ENCODE data around the gene PLD1.

The PLD1 gene

DNA sequence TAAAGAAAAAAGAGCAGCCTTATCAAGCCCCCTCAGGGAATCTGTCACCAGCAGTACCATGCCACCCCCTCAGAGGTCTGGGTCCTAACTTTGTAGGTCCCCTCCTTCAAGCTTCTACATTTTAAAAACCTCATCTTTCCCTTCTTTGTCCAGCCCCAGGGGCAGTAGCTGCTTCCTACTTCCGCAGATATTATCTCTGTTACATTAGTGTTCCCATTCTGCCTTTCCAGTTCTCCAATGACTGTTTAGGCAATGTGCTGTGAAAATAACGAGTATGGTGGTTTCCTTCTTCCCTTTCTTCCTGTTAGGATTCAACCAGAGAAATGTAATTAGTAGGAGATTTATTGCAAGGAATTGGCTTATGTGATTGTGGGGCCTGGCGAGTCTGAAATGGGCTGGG is 224.0 kb downstream of the PLD1 start:
- H3K4me3 ChIP-seq (ENCODE audit: low read depth, low read length) = no peak overlapping the region
- H3K9me3 ChIP-seq (ENCODE audit: severe bottlenecking) = no peaks in the 10 kb centered on the region
- TF ChIP-seq, protein P1, sequence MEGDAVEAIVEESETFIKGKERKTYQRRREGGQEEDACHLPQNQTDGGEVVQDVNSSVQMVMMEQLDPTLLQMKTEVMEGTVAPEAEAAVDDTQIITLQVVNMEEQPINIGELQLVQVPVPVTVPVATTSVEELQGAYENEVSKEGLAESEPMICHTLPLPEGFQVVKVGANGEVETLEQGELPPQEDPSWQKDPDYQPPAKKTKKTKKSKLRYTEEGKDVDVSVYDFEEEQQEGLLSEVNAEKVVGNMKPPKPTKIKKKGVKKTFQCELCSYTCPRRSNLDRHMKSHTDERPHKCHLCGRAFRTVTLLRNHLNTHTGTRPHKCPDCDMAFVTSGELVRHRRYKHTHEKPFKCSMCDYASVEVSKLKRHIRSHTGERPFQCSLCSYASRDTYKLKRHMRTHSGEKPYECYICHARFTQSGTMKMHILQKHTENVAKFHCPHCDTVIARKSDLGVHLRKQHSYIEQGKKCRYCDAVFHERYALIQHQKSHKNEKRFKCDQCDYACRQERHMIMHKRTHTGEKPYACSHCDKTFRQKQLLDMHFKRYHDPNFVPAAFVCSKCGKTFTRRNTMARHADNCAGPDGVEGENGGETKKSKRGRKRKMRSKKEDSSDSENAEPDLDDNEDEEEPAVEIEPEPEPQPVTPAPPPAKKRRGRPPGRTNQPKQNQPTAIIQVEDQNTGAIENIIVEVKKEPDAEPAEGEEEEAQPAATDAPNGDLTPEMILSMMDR (IDR thresholded peaks at IDR 0.05; ENCODE audit: low read depth, low read length) = no peak
- no peaks in the 10 kb centered on the region for H3K27me3 ChIP-seq (ENCODE audit: insufficient read depth, low read depth, severe bottlenecking)
- DNase-seq = no peak
- no peaks in the 10 kb centered on the region for H3K36me3 ChIP-seq
- no peak overlapping the region for H3K27ac ChIP-seq

DNA sequence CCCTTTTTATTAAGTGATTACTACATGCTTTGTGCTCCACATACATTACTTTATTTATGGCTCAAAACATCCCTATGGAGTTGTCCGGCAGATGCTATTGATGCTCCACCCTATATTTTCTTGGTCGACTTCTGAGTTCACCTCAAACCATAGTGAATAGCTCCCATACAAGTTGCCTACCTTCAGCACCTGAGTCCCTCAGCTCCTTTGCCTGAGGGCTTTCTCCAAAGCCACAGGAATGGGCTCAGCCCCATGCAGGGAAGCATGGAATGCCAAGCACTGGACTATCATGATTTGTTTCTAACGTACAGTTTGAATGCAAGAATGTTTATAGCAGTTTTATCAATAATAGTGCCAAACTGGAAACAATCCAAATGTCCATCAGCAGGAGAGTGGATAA is 225.2 kb downstream of the PLD1 start:
- Histone ChIP-seq H3K27me3 (ENCODE audit: insufficient read depth, low read depth, severe bottlenecking) (no peaks in the 10 kb centered on the region), H3K27ac (no peak overlapping the region), H3K36me3 (no peaks in the 10 kb centered on the region), H3K9me3 (ENCODE audit: severe bottlenecking) (no peaks in the 10 kb centered on the region), H3K4me3 (ENCODE audit: low read depth, low read length) (no peak overlapping the region)
- TF ChIP-seq, protein P1 (IDR thresholded peaks at IDR 0.05; ENCODE audit: low read depth, low read length) = no peak
- DNase-seq = no peak

DNA sequence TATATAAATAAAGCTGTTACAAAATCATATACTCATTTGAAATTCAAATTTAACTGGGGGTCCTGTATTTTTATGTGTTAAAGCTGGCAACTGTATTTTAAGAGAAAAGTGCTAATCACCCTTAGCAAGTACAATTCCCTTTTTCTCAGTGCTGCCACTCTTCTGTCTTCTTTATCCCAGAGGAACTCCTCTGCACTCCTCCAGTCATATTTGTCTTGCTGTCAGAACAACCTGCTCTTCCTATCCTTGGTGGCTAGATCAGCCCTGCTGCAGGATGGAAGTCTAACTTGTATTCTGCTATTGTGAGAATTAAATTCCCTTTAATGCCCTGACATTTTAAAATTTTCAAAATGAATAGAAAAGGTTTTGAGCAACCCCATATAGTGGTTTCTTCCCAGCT is 226.2 kb downstream of the PLD1 start:
- no peak for DNase-seq

DNA sequence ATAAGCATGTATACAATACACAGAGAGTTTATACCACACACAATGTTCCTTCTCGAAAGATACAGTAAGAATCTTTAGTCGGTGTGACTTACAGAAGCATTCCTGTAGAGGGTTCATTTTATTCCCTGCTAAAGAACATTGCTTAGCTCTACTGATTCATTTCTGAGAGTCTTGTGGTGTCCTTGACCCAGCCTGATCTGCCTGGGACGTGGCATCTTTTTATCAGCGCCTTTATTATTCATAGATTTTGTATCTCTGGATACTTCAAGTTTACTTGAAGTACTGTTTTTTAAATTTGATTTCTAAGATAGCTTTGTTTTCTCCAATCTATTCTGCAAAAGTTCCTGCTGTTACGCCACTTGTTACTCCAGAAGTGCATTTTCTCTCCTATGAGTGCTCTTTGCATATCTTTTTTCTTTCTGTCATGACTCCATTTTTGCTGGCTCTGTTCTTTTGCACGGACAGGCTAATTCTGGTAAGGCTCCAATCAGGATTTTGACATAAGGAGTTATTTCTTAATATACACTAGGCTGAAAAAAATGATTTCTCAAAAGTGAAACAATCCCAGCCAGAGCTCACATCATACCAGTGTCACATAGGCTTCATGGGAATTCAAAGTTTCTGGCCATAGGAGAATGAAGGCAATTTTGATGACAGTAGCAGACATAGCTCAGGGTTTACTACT is 235.6 kb downstream of the PLD1 start:
- H3K36me3 ChIP-seq = no peaks in the 10 kb centered on the region
- DNase-seq = no peak
- no peaks in the 10 kb centered on the region for H3K27me3 ChIP-seq (ENCODE audit: insufficient read depth, low read depth, severe bottlenecking)
- TF ChIP-seq, protein P1 (IDR thresholded peaks at IDR 0.05; ENCODE audit: low read depth, low read length) = no peak
- H3K9me3 ChIP-seq (ENCODE audit: severe bottlenecking) = no peaks in the 10 kb centered on the region
- H3K4me3 ChIP-seq (ENCODE audit: low read depth, low read length) = no peak overlapping the region
- no peak overlapping the region for H3K27ac ChIP-seq

More for the DNA sequence above, 226.2 kb downstream of the PLD1 start:
- H3K36me3 ChIP-seq = no peaks in the 10 kb centered on the region
- H3K9me3 ChIP-seq (ENCODE audit: severe bottlenecking) = no peaks in the 10 kb centered on the region
- no peaks in the 10 kb centered on the region for H3K27me3 ChIP-seq (ENCODE audit: insufficient read depth, low read depth, severe bottlenecking)
- H3K4me3 ChIP-seq (ENCODE audit: low read depth, low read length) = no peak overlapping the region
- H3K27ac ChIP-seq = no peak overlapping the region
- TF ChIP-seq, protein P1 (IDR thresholded peaks at IDR 0.05; ENCODE audit: low read depth, low read length) = no peak

DNA sequence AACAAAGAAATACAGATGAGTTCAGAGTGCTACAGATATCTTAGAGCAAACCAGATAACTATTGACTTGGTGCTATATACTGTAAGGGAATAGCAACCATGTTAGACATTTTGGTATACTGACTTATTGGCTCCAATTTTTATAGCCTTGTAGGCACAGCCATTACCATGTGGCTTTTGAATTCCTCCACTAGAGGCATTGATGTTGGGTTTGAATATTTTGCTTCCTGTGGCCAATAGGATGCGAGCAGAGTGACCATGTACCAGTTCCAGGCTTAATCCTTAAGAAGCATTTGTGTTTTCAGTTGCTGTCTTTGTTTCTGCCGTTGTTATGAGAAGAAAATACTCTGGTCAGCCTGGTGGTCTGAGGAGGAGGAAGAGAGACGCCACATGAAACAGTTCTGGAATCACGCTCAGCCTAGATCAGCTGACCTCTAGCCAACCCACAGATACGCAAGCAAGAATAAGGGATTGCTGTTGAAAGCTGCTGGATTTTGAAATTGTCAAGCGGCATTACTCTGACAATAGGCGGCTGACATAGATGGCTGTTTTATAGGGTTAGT is 240.6 kb downstream of the PLD1 start:
- Histone ChIP-seq H3K4me3 (ENCODE audit: low read depth, low read length) (no peak overlapping the region), H3K27ac (no peak overlapping the region), H3K36me3 (no peaks in the 10 kb centered on the region), H3K9me3 (ENCODE audit: severe bottlenecking) (no peaks in the 10 kb centered on the region), H3K27me3 (ENCODE audit: insufficient read depth, low read depth, severe bottlenecking) (no peaks in the 10 kb centered on the region)
- TF ChIP-seq, protein P1 (IDR thresholded peaks at IDR 0.05; ENCODE audit: low read depth, low read length) = no peak
- no peak for DNase-seq

DNA sequence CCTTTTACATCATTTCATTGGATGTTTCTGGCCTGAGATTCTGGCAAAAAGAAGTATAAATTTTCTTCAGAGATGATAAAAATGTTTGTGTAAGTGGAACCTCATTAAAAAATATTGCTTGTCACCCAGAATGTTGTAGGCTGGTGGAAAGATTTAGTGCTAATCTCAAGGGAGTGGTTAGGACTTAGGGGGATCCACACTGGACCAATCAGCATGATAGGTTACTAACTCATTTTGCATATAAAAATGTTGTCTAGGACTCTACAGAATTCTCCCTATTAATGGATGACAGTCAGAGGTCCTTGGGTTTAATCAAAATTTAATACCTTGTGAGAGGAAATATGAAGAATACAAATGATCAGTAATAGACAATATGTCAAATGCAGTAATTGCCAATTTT is 241.5 kb downstream of the PLD1 start:
- H3K9me3 ChIP-seq (ENCODE audit: severe bottlenecking) = no peaks in the 10 kb centered on the region
- DNase-seq = no peak
- no peaks in the 10 kb centered on the region for H3K27me3 ChIP-seq (ENCODE audit: insufficient read depth, low read depth, severe bottlenecking)
- H3K27ac ChIP-seq = no peak overlapping the region
- H3K4me3 ChIP-seq (ENCODE audit: low read depth, low read length) = no peak overlapping the region
- TF ChIP-seq, protein P1 (IDR thresholded peaks at IDR 0.05; ENCODE audit: low read depth, low read length) = no peak
- no peaks in the 10 kb centered on the region for H3K36me3 ChIP-seq

All from WERI-Rb-1 (cell line).